Neural cell (in vitro differentiated cells): ENCODE measurements around the gene HK1. TPM values are rescaled to one million over a fixed set of nuclear protein-coding genes. Genes with fewer than 3 reads are reported as not detected.

Experiments
- H2AFZ ChIP-seq: fragments of 200-600, 300-800 bp; sonication (generic), shearing (Covaris generic); 2 replicates; pipeline ENCODE4 v1.6.0; 2014; ENCODE audit warnings: low read depth, mild to moderate bottlenecking, antibody characterized with exemption, low read length, moderate library complexity
- H3F3A ChIP-seq: fragments of 200-600 bp; shearing (Covaris generic); 2 replicates; pipeline ENCODE4 v1.6.1; 2016; ENCODE audit warnings: mild to moderate bottlenecking, moderate library complexity, mixed read lengths, antibody characterized with exemption, low read length; ENCODE audit not compliant: insufficient read depth, poor library complexity, severe bottlenecking
- H3K27ac ChIP-seq: fragments of 200-600, 300-800 bp; sonication (generic), shearing (Covaris generic); 2 replicates; pipeline ENCODE4 v1.5.1; 2014; ENCODE audit warnings: mild to moderate bottlenecking, low read length, moderate library complexity
- H3K27me3 ChIP-seq: fragments of 300-800, 200-600 bp; sonication (generic), shearing (Covaris generic); 2 replicates; pipeline ENCODE4 v1.6.0; 2014; ENCODE audit warnings: mild to moderate bottlenecking, low read depth, low read length, moderate library complexity; ENCODE audit not compliant: insufficient read depth
- H3K36me3 ChIP-seq: fragments of 300-800, 200-600 bp; sonication (generic), shearing (Covaris generic); 2 replicates; pipeline ENCODE4 v1.5.1; 2014; ENCODE audit warnings: mild to moderate bottlenecking, antibody characterized with exemption, low read length, moderate library complexity; ENCODE audit not compliant: insufficient read depth
- H3K4me2 ChIP-seq: fragments of 300-800, 200-600 bp; sonication (generic), shearing (Covaris generic); 2 replicates; pipeline ENCODE4 v1.6.0; 2014; ENCODE audit warnings: mild to moderate bottlenecking, low read length
- H3K4me3 ChIP-seq: fragments of 300-800, 200-600 bp; sonication (generic), shearing (Covaris generic); 2 replicates; pipeline ENCODE4 v1.5.1; 2014; ENCODE audit warnings: mild to moderate bottlenecking, low read length, moderate library complexity
- H3K79me2 ChIP-seq: fragments of 200-600 bp; shearing (Covaris generic); replicated peaks from 2 replicates; pipeline ENCODE4 v1.6.0; 2014; ENCODE audit warnings: mild to moderate bottlenecking, low read length, moderate library complexity; ENCODE audit not compliant: insufficient read depth
- H3K9ac ChIP-seq: fragments of 300-800, 200-600 bp; sonication (generic), shearing (Covaris generic); 2 replicates; pipeline ENCODE4 v1.6.1; 2016; ENCODE audit warnings: mild to moderate bottlenecking, low read length, mixed read lengths
- H3K9me2 ChIP-seq: fragments of 200-600 bp; shearing (Covaris generic); 2 replicates; pipeline ENCODE4 v1.6.1; 2016; ENCODE audit warnings: mild to moderate bottlenecking, low read length, mixed read lengths; ENCODE audit not compliant: insufficient read depth
- H3K9me3 ChIP-seq: fragments of 200-600, 300-800 bp; sonication (generic), shearing (Covaris generic); 2 replicates; pipeline ENCODE4 v1.6.1; 2016; ENCODE audit warnings: mild to moderate bottlenecking, mixed run types, low read length, moderate library complexity, mixed read lengths
- H4K20me1 ChIP-seq: fragments of 200-600 bp; shearing (Covaris generic); 2 replicates; pipeline ENCODE4 v1.6.1; 2016; ENCODE audit warnings: mild to moderate bottlenecking, mixed run types; ENCODE audit not compliant: insufficient read depth
- EP300 ChIP-seq: fragments of 450-650 bp; conservative IDR thresholded peaks from 2 replicates; pipeline ENCODE4 v1.6.1; 2014; ENCODE audit warnings: antibody characterized with exemption, mild to moderate bottlenecking, moderate library complexity; ENCODE audit not compliant: poor library complexity, severe bottlenecking
- EZH2 ChIP-seq: fragments of 200-600, 300-800 bp; shearing (Covaris generic), sonication (generic); IDR thresholded peaks from 2 replicates; pipeline ENCODE4 v1.6.1; 2014; ENCODE audit warnings: antibody characterized with exemption, low read length, borderline replicate concordance, mild to moderate bottlenecking; ENCODE audit not compliant: insufficient read depth, poor library complexity, severe bottlenecking
- MXI1 ChIP-seq: fragments of 450-650 bp; conservative IDR thresholded peaks from 2 replicates; pipeline ENCODE4 v1.6.1; 2014; ENCODE audit warnings: antibody characterized with exemption, mild to moderate bottlenecking; ENCODE audit not compliant: poor library complexity, severe bottlenecking
- POLR2AphosphoS5 ChIP-seq: IDR thresholded peaks from 2 replicates; pipeline ENCODE4 v1.6.1; 2012
- RAD21 ChIP-seq: fragments of 450-650 bp; conservative IDR thresholded peaks from 2 replicates; pipeline ENCODE4 v1.6.1; 2014; ENCODE audit warnings: antibody characterized with exemption, mild to moderate bottlenecking, moderate library complexity
- SMC3 ChIP-seq: fragments of 450-650 bp; conservative IDR thresholded peaks from 2 replicates; pipeline ENCODE4 v1.6.1; 2014; ENCODE audit warnings: antibody characterized with exemption, mild to moderate bottlenecking, moderate library complexity; ENCODE audit not compliant: poor library complexity
- TAF1 ChIP-seq: IDR thresholded peaks from 2 replicates; pipeline ENCODE4 v1.6.1; 2012; ENCODE audit warnings: low read depth
- polyA plus RNA-seq: library from polyadenylated mRNA; depleted of rRNA; stranded (reverse); fragments of >200 nt; gene quantifications from 2 replicates; pipeline ENCODE4 v1.2.3, GENCODE V29; 2014
- TF ChIP-seq, protein P1 (sequence below): IDR thresholded peaks from 2 replicates; pipeline ENCODE4 v1.6.1; 2012; ENCODE audit warnings: borderline replicate concordance
- TF ChIP-seq, protein P2 (sequence below): fragments of 450-650 bp; IDR thresholded peaks from 2 replicates; pipeline ENCODE4 v1.5.1; 2014; ENCODE audit warnings: antibody characterized with exemption, mild to moderate bottlenecking, moderate library complexity; ENCODE audit not compliant: poor library complexity, severe bottlenecking

The HK1 gene
- polyA plus RNA-seq, 1 donor from 2014 or later: 60.5 TPM

DNA sequence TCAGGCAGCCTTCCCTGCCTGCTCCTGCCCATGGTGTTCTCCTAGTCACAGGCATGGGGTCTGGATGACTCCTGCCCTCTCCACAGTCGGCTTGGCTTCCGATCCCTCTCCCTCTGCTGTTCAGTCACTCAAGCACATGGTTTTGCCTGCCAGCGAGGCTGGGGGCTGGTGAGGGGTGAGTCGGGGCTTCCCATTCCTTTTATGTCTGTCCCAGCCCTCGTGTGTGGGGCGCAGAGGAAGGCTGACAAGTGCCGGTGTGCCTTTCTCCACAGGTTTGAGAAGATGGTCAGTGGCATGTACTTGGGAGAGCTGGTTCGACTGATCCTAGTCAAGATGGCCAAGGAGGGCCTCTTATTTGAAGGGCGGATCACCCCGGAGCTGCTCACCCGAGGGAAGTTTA lies 98.4 kb downstream of the HK1 start:
- H3K4me2 ChIP-seq: no peak overlapping the region
- no peaks in the 10 kb centered on the region for H3K79me2 ChIP-seq
- H3K9me3 ChIP-seq: no peaks in the 10 kb centered on the region
- no peak overlapping the region for H2AFZ ChIP-seq
- H3K4me3 ChIP-seq: no peak overlapping the region
- H4K20me1 ChIP-seq: no peaks in the 10 kb centered on the region
- no peak overlapping the region for H3K9ac ChIP-seq
- no peaks in the 10 kb centered on the region for H3K9me2 ChIP-seq
- no peak overlapping the region for H3K27ac ChIP-seq
- H3K27me3 ChIP-seq: no peaks in the 10 kb centered on the region
- peaks cover 10% of the 10 kb centered on the region for H3K36me3 ChIP-seq
- no peaks in the 10 kb centered on the region for H3F3A ChIP-seq
- TF ChIP-seq EZH2: no peak
- TF ChIP-seq, protein P1, sequence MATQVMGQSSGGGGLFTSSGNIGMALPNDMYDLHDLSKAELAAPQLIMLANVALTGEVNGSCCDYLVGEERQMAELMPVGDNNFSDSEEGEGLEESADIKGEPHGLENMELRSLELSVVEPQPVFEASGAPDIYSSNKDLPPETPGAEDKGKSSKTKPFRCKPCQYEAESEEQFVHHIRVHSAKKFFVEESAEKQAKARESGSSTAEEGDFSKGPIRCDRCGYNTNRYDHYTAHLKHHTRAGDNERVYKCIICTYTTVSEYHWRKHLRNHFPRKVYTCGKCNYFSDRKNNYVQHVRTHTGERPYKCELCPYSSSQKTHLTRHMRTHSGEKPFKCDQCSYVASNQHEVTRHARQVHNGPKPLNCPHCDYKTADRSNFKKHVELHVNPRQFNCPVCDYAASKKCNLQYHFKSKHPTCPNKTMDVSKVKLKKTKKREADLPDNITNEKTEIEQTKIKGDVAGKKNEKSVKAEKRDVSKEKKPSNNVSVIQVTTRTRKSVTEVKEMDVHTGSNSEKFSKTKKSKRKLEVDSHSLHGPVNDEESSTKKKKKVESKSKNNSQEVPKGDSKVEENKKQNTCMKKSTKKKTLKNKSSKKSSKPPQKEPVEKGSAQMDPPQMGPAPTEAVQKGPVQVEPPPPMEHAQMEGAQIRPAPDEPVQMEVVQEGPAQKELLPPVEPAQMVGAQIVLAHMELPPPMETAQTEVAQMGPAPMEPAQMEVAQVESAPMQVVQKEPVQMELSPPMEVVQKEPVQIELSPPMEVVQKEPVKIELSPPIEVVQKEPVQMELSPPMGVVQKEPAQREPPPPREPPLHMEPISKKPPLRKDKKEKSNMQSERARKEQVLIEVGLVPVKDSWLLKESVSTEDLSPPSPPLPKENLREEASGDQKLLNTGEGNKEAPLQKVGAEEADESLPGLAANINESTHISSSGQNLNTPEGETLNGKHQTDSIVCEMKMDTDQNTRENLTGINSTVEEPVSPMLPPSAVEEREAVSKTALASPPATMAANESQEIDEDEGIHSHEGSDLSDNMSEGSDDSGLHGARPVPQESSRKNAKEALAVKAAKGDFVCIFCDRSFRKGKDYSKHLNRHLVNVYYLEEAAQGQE: no peak
- no peak for TF ChIP-seq MXI1
- TF ChIP-seq RAD21: no peak
- TF ChIP-seq EP300: no peak
- no peak for TF ChIP-seq TAF1
- TF ChIP-seq POLR2AphosphoS5: no peak
- TF ChIP-seq SMC3: no peak
- TF ChIP-seq, protein P2, sequence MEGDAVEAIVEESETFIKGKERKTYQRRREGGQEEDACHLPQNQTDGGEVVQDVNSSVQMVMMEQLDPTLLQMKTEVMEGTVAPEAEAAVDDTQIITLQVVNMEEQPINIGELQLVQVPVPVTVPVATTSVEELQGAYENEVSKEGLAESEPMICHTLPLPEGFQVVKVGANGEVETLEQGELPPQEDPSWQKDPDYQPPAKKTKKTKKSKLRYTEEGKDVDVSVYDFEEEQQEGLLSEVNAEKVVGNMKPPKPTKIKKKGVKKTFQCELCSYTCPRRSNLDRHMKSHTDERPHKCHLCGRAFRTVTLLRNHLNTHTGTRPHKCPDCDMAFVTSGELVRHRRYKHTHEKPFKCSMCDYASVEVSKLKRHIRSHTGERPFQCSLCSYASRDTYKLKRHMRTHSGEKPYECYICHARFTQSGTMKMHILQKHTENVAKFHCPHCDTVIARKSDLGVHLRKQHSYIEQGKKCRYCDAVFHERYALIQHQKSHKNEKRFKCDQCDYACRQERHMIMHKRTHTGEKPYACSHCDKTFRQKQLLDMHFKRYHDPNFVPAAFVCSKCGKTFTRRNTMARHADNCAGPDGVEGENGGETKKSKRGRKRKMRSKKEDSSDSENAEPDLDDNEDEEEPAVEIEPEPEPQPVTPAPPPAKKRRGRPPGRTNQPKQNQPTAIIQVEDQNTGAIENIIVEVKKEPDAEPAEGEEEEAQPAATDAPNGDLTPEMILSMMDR: no peak

DNA sequence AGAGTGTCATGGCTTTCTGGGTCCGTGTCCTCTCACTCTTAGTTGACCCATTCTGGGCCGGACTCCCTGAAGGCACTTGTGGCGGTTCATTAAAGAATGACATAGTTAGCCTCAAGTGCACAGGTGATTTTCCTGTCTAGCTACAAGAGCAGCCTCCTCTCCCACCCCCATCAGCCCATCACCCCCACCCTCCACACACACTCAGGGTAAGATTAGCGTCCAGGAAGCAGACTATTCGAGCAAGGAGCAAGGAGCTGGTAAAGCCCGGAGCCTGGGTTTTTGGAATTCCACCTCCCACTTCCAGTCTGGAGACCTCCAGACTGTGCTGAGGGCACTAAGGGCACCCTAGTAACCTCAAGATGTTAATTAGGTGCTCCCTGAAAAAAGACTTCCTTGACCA lies 98.9 kb downstream of the HK1 start:
- no peaks in the 10 kb centered on the region for H3K9me2 ChIP-seq
- H3K4me2 ChIP-seq: no peak overlapping the region
- H3K79me2 ChIP-seq: no peaks in the 10 kb centered on the region
- H3K27ac ChIP-seq: no peak overlapping the region
- H3K4me3 ChIP-seq: no peak overlapping the region
- no peaks in the 10 kb centered on the region for H4K20me1 ChIP-seq
- H3K9ac ChIP-seq: no peak overlapping the region
- H3K36me3 ChIP-seq: peaks cover 10% of the 10 kb centered on the region
- TF ChIP-seq TAF1: no peak
- TF ChIP-seq MXI1: no peak
- no peak for TF ChIP-seq RAD21
- no peak for TF ChIP-seq EZH2
- TF ChIP-seq EP300: no peak
- no peak for TF ChIP-seq SMC3
- TF ChIP-seq POLR2AphosphoS5: no peak
- TF ChIP-seq, protein P1: no peak
- TF ChIP-seq, protein P2: no peak
- no peaks in the 10 kb centered on the region for H3K9me3 ChIP-seq
- no peaks in the 10 kb centered on the region for H3K27me3 ChIP-seq
- H2AFZ ChIP-seq: no peak overlapping the region
- no peaks in the 10 kb centered on the region for H3F3A ChIP-seq
